ENCODE results near the gene USP22.

Gene USP22

DNA sequence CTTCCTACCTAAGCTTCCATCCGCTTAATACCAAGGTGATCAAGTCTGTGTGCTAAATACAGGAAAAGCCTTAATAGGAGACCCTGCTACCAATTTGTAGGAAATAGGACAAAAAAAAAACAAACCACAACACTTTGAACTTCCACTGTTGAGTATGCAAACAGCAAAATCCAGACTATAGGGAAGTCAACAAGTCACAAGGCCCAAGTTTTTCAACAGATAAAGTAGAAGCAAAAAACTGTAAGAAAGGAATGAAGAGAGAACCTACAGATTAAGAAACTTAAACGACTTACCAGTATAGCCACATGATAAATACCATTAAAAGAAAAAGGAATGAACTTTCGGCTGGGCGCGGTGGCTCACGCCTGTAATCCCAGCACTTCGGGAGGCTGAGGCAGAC lies 7.4 kb downstream of the USP22 start:
- no peak overlapping the region for H3K4me3 ChIP-seq (ENCODE audit: low read length)
- no peak for TF ChIP-seq CTCF (conservative IDR thresholded peaks at IDR 0.05; ENCODE audit: low read depth, low read length)
- no peak for DNase-seq (ENCODE audit: low read depth)

DNA sequence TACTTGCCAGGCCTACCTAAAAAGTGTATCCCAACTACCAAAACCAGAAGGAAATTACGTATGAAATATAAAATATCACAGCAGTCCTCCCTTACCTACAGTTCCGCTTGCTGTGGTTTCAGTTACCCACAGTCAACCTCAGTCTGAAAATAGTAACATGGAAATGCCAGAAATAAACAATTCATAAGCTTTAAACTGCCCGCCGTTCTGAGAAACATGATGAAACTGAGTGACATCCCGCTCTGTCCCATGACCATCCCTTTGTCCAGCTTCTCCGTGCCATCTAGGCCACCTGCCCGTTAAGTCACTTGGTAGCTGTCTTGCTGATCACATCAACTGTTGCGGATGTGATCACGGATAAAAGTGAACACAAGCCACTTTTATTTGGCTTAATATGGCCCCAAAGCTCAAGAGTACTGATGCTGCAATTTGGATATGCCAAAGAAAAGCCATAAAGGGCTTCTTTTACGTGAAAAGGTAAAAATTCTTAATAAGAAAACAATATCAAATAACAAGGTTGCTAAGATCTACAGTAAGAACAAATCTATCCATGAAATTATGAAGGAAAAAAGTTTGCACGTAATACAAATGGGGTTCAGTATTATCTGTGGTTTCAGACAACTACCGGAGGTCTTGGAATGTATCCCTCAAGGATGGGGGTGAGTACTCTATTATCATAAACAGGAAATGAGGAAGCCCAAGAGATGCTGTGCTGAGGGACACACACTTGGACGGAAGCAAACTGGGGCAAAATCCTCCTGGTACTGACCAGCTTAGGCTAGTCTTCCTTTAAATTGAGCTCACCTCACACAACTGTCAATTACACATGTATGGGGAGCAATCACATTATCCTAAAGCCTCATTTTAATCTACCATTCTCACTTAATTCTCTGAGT lies 8.2 kb downstream of the USP22 start:
- no peak for TF ChIP-seq CTCF (conservative IDR thresholded peaks at IDR 0.05; ENCODE audit: low read depth, low read length)
- no peak overlapping the region for H3K4me3 ChIP-seq (ENCODE audit: low read length)
- DNase-seq (ENCODE audit: low read depth): no peak

DNA sequence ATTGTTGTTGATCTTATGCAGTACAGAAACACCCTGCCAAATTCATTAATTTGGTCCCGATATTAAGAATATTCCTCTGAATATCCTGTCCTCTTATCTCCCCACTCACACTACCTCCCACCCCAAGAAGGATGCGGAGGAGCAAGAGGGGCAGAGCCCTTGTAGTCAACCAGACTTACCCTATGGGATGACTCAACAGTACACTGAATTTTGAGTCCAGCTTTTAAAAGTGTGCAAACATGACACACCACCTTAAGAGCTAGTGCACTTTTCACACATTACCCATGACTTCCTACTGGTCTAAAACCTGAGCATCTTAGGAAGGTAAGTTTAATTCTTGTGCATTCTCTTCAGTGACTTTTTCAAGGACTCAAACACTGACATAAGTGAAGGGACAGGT lies 9.5 kb downstream of the USP22 start:
- no peak for TF ChIP-seq CTCF (conservative IDR thresholded peaks at IDR 0.05; ENCODE audit: low read depth, low read length)
- no peak for DNase-seq (ENCODE audit: low read depth)
- H3K4me3 ChIP-seq (ENCODE audit: low read length): no peak overlapping the region

DNA sequence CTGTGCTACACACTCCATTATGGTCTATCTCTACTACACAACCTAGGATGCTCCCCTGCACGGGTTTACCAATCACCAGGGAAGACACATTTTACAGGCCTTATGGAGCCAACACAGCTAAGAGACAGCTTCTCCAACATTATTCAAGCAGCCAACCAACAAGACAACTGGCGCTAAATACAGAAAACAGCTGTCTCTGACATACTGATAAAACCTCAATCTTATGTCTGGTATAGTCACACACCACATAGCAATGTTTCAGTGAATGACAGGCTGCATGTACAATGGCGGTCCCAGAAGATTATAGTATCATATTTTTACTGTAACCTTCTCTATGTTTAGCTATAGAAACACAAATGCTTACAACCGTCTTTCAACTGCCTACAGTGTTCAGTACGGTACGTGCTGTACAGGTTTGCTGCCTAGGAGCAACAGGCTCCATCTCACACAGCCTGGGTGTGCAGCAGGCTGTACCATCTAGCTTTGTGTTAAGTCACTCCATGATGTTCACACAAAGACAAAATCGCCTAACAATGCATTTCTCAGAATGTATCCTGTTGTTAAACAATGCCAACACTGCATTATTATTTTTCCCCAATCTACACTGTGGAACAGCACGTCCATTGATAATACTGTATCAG lies 10.9 kb downstream of the USP22 start:
- TF ChIP-seq CTCF (conservative IDR thresholded peaks at IDR 0.05; ENCODE audit: low read depth, low read length): no peak
- H3K4me3 ChIP-seq (ENCODE audit: low read length): no peak overlapping the region
- no peak for DNase-seq (ENCODE audit: low read depth)

DNA sequence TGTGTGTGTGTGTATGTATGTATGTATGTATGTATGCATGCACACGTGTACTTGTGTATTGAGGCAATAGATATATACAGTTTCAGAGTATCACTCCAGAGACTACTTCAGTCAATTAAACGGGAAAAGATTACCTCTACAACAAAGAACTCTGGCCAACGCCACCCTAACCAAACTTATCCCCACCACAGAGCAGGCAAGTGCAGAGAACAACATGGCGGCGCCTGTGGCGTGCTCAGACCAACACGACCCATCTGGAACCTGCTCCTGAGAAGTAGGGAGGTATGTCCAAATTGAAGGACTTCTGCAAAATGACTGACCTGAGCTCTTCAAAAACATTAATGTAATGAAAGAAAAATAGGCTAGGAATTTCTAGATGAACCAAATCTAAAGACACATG lies 12.4 kb downstream of the USP22 start:
- DNase-seq (ENCODE audit: low read depth): no peak
- H3K4me3 ChIP-seq (ENCODE audit: low read length): no peak overlapping the region
- no peak for TF ChIP-seq CTCF (conservative IDR thresholded peaks at IDR 0.05; ENCODE audit: low read depth, low read length)

DNA sequence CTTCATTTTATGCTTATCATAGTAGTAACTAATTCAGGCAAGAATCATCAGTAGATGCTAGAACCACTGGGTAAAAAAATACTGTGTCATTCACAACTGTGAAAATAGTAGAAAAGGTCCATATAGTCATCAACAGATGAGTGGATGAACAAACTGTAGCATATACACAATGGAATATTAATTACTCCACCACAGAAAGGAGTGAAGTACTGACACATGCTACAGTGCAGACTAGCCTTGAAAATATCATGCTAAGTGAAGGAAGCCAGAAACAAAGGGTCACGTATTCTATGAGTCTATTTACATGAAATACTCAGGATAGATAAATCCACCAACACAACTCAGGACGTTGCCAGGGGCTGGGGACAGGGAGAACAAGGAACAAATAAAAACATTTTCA lies 13.3 kb downstream of the USP22 start:
- no peak overlapping the region for H3K4me3 ChIP-seq (ENCODE audit: low read length)
- no peak for TF ChIP-seq CTCF (conservative IDR thresholded peaks at IDR 0.05; ENCODE audit: low read depth, low read length)
- no peak for DNase-seq (ENCODE audit: low read depth)

DNA sequence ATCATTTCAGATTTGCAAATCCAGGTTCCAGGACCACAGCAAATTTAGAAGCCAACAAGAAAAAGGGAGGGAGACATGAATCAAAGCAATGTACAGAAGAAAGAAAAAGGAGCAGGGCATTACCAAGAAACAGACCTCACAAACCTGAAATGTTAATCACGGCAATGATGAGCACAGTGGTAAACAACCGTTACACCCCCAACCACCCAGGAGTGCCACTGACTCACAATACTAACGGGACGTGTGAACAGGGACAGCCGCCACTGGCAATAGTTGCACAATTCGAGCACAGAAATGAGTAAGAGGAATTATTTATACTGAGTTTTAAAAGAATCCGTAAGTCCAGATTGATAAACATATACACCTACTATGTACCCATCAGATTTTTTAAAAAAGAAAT lies 13.8 kb downstream of the USP22 start:
- no peak for TF ChIP-seq CTCF (conservative IDR thresholded peaks at IDR 0.05; ENCODE audit: low read depth, low read length)
- H3K4me3 ChIP-seq (ENCODE audit: low read length): no peak overlapping the region
- no peak for DNase-seq (ENCODE audit: low read depth)
